IMR-90 (cell line): ENCODE data around the gene TPSG1. TPM values are rescaled to one million over a fixed set of nuclear protein-coding genes. Genes with fewer than 3 reads are reported as not detected.

ENCODE experiments used
- ATAC-seq: fragments of 200-7000 bp; cut with Tn5 transposase; 2 replicates; pipeline ENCODE4 v1.9.1; 2020; ENCODE audit warnings: low read depth, mild to moderate bottlenecking, moderate library complexity
- BruUV-seq: library from RNA; stranded (reverse); fragments of 400-500 nt; replicated peaks from 2 replicates; lab custom pipeline; 2021; lab: Mats Ljungman, UMichigan
- CTCF ChIA-PET: fragments of 300-600 bp; formaldehyde crosslinking; extraction: SDS; loops from one replicate; lab custom pipeline; 2021; ENCODE audit warnings: antibody characterized with exemption; lab: Yijun Ruan, JAX
- POLR2A ChIA-PET: fragments of 300-600 bp; sonication (Branson Sonifier 250); formaldehyde crosslinking; loops from one replicate; lab custom pipeline; 2022; ENCODE audit warnings: antibody characterized with exemption; ENCODE audit not compliant: unreplicated experiment; lab: Charles Lee
- DNase-seq: peaks from one replicate; pipeline ENCODE4 v3.0.0; 2013
- H2AFZ ChIP-seq: replicated peaks from 2 replicates; pipeline ENCODE3; 2013; ENCODE audit warnings: low read length, mild to moderate bottlenecking; ENCODE audit not compliant: poor library complexity
- H2AK5ac ChIP-seq: 2 replicates; pipeline ENCODE4 v1.6.1; 2013; ENCODE audit warnings: low read depth, low read length, inconsistent platforms
- H2AK9ac ChIP-seq: replicated peaks from 2 replicates; pipeline ENCODE3; 2013; ENCODE audit warnings: mild to moderate bottlenecking, low read depth, low read length, moderate library complexity; ENCODE audit not compliant: poor library complexity
- H2BK120ac ChIP-seq: 2 replicates; pipeline ENCODE4 v1.6.1; 2013; ENCODE audit warnings: low read depth, low read length, inconsistent platforms
- H2BK15ac ChIP-seq: 3 replicates; pipeline ENCODE4 v1.6.1; 2013; ENCODE audit warnings: low read depth, low read length, inconsistent platforms
- H2BK20ac ChIP-seq: 2 replicates; pipeline ENCODE4 v1.6.1; 2013; ENCODE audit warnings: low read depth, mild to moderate bottlenecking, inconsistent platforms, low read length, moderate library complexity
- H2BK5ac ChIP-seq: 2 replicates; pipeline ENCODE4 v1.6.1; 2013; ENCODE audit warnings: mild to moderate bottlenecking, low read depth, low read length, inconsistent platforms; ENCODE audit not compliant: poor library complexity, severe bottlenecking
- H3K14ac ChIP-seq: replicated peaks from 2 replicates; pipeline ENCODE4 v1.6.1; 2013; ENCODE audit warnings: low read depth, low read length, inconsistent platforms
- H3K18ac ChIP-seq: 2 replicates; pipeline ENCODE4 v1.6.1; 2013; ENCODE audit warnings: low read depth, low read length, control low read depth
- H3K23ac ChIP-seq: 2 replicates; pipeline ENCODE4 v1.6.1; 2013; ENCODE audit warnings: low read depth, low read length, inconsistent platforms
- H3K27ac ChIP-seq: 2 replicates; pipeline ENCODE4 v1.5.1; 2013; ENCODE audit warnings: mild to moderate bottlenecking, control low read depth, low read length; ENCODE audit not compliant: insufficient read depth
- H3K27me3 ChIP-seq: 2 replicates; pipeline ENCODE4 v1.6.1; 2013; ENCODE audit warnings: low read length; ENCODE audit not compliant: control insufficient read depth, insufficient read depth
- H3K36me3 ChIP-seq: 2 replicates; pipeline ENCODE4 v1.6.1; 2013; ENCODE audit warnings: low read length, mixed read lengths; ENCODE audit not compliant: control insufficient read depth, insufficient read depth
- H3K4ac ChIP-seq: 2 replicates; pipeline ENCODE4 v1.6.1; 2013; ENCODE audit warnings: low read depth, low read length, inconsistent platforms
- H3K4me1 ChIP-seq: 2 replicates; pipeline ENCODE4 v1.6.1; 2013; ENCODE audit warnings: low read length, mixed read lengths; ENCODE audit not compliant: control insufficient read depth, insufficient read depth
- H3K4me2 ChIP-seq: 2 replicates; pipeline ENCODE4 v1.6.1; 2013; ENCODE audit warnings: low read depth, mild to moderate bottlenecking, control low read depth, low read length, moderate library complexity
- H3K4me3 ChIP-seq: 2 replicates; pipeline ENCODE4 v1.5.1; 2013; ENCODE audit warnings: low read depth, mild to moderate bottlenecking, control low read depth, low read length, moderate library complexity; ENCODE audit not compliant: insufficient read depth
- H3K56ac ChIP-seq: 2 replicates; pipeline ENCODE4 v1.6.1; 2013; ENCODE audit warnings: low read length, inconsistent platforms; ENCODE audit not compliant: insufficient read depth; ENCODE audit errors: extremely low read depth
- H3K79me1 ChIP-seq, 2 experiments: 2 replicates each; pipeline ENCODE4 v1.6.1; 2013; ENCODE audit warnings: low read length in 2 of 2, inconsistent platforms in 1 of 2, low read depth in 1 of 2
- H3K9ac ChIP-seq: 2 replicates; pipeline ENCODE4 v1.6.1; 2013; ENCODE audit warnings: low read depth, low read length, control low read depth
- H3K9me1 ChIP-seq: 2 replicates; pipeline ENCODE4 v1.6.1; 2013; ENCODE audit warnings: low read length, inconsistent platforms; ENCODE audit not compliant: insufficient read depth
- H3K9me3 ChIP-seq: 2 replicates; pipeline ENCODE4 v1.6.1; 2013; ENCODE audit warnings: low read length; ENCODE audit not compliant: control insufficient read depth, insufficient read depth
- H4K20me1 ChIP-seq: 2 replicates; pipeline ENCODE4 v1.6.1; 2013; ENCODE audit warnings: low read length, inconsistent platforms; ENCODE audit not compliant: insufficient read depth
- H4K5ac ChIP-seq: 2 replicates; pipeline ENCODE4 v1.6.1; 2013; ENCODE audit warnings: mild to moderate bottlenecking, low read depth, low read length, control low read depth
- H4K8ac ChIP-seq, 2 experiments: 2 replicates each; pipeline ENCODE4 v1.6.1; 2013; ENCODE audit warnings: low read depth in 2 of 2, low read length in 2 of 2, control low read depth in 1 of 2, inconsistent platforms in 1 of 2
- H4K91ac ChIP-seq: 2 replicates; pipeline ENCODE4 v1.6.1; 2013; ENCODE audit warnings: low read depth, low read length, inconsistent platforms; ENCODE audit not compliant: insufficient read depth
- BHLHE40 ChIP-seq: fragments of 150-350 bp; IDR thresholded peaks from 2 replicates; pipeline ENCODE4 v1.6.1; 2016; ENCODE audit warnings: mild to moderate bottlenecking, low read depth, low read length
- CHD1 ChIP-seq: IDR thresholded peaks from 2 replicates; pipeline ENCODE4 v1.6.1; 2012; ENCODE audit warnings: low read depth, low read length, improper control_type of control experiment
- NFE2L2 ChIP-seq: fragments of 150-350 bp; IDR thresholded peaks from 2 replicates; pipeline ENCODE4 v1.6.1; 2016; ENCODE audit warnings: low read depth, mild to moderate bottlenecking, low read length
- RAD21 ChIP-seq: IDR thresholded peaks from 2 replicates; pipeline ENCODE4 v1.6.1; 2012; ENCODE audit warnings: low read length, improper control_type of control experiment
- WGBS, 2 experiments: methylation state at CpG; one replicate each; pipeline versions ENCODE4 v1.1.5 to v1.1.7; 2013; ENCODE audit warnings: missing lambda C conversion rate in 2 of 2; ENCODE audit not compliant: insufficient read length in 1 of 2; ENCODE audit errors: extremely low coverage in 2 of 2; 5-methylcytosine and 5-hydroxymethylcytosine counted together
- dilution Hi-C: fragments of 300-500 bp; cut with HindIII; formaldehyde crosslinking; loops from one replicate; pipeline ENCODE4 v1.14.3; 2018; ENCODE audit warnings: low sequenced_read_pairs; ENCODE audit not compliant: unreplicated experiment
- in situ Hi-C: fragments of 300-500 bp; cut with MboI; formaldehyde crosslinking; loops from 3 replicates; pipeline ENCODE4 v1.14.3; 2019; ENCODE audit warnings: low sequenced_read_pairs, inconsistent platforms, mixed read lengths
- intact Hi-C: fragments of 100-400 bp; cut with micrococcal nuclease; formaldehyde crosslinking; loops from 2 replicates; pipeline ENCODE4 v1.10.0; 2022
- polyA plus RNA-seq, 3 experiments: library from polyadenylated mRNA; depleted of rRNA; stranded (reverse); fragments of >200 nt; gene quantifications; 2 replicates each; pipeline ENCODE4 v1.2.3, GENCODE V29; 2012; ENCODE audit warnings: low replicate concordance in 1 of 3
- total RNA-seq: library from RNA; depleted of rRNA; stranded (reverse); fragments of >200 nt; gene quantifications from 2 replicates; pipeline ENCODE4 v1.2.3, GENCODE V29; 2012
- TF ChIP-seq, protein P1 (sequence below): conservative IDR thresholded peaks from 2 replicates; pipeline ENCODE4 v1.5.1; 2012; ENCODE audit warnings: mild to moderate bottlenecking, low read depth, low read length, improper control_type of control experiment
- TF ChIP-seq, protein P2 (sequence below): fragments of 150-350 bp; IDR thresholded peaks from 2 replicates; pipeline ENCODE4 v1.6.1; 2017; ENCODE audit warnings: mild to moderate bottlenecking, antibody characterized with exemption, low read length, low read depth

Gene TPSG1
- total and polyA plus RNA-seq, 2 of the 4 experiments (the other 2 are of a cell fraction), result not detected

DNA sequence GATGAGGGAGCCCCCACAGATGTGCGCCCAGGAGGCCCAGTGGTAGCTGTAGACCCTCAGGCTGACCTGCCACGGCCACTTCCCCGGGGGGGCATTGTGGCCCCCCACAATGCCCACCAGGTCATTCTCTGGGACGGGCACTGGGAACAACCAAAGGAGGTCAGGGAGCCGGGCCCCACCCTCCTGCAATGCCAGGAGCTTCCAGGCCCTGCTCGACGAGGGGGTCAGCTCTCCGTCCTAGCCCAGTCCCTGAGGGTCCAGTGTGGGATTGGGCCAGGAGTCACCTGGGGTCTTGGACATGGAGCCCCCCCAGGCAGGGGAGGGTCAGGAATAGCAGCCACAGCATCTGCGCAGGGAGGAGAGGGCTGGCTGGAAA is 37.8 kb upstream of the TPSG1 start:
- Histone ChIP-seq H3K56ac (no peak overlapping the region), H2AFZ (no peak overlapping the region), H4K5ac (no peak overlapping the region), H3K4me1 (no peaks in the 10 kb centered on the region), H4K20me1 (no peaks in the 10 kb centered on the region; the same call in 1 of the 2 replicates), H2BK120ac (no peak overlapping the region), H3K79me1 (no peaks in the 10 kb centered on the region), H3K4ac (no peak overlapping the region), H2BK15ac (no peak overlapping the region), H3K27me3 (peaks cover 45% of the 10 kb centered on the region), H2AK5ac (no peak overlapping the region), H2BK5ac (no peak overlapping the region), H3K4me3 (no peak overlapping the region), H3K4me2 (no peak overlapping the region), H4K8ac (no peak overlapping the region), H3K23ac (no peak overlapping the region), H3K9me1 (peaks cover 4% of the 10 kb centered on the region; the same call in 1 of the 2 replicates), H3K36me3 (no peaks in the 10 kb centered on the region), H3K14ac (no peak overlapping the region), H4K91ac (no peak overlapping the region), H2BK20ac (no peak overlapping the region), H2AK9ac (no peak overlapping the region), H3K18ac (no peak overlapping the region), H3K9me3 (no peaks in the 10 kb centered on the region), H3K27ac (no peak overlapping the region), H3K9ac (no peak overlapping the region)
- WGBS, 2 experiments, result 49% methylated on average over 3 of the region's 9 CpGs; no CpG with 5 or more reads in 1 of the 2 experiments
- intact Hi-C loops (no loop called here), in situ Hi-C loops (no loop called here), dilution Hi-C loops (no loop called here)
- DNase-seq, result no peak
- ATAC-seq, result no peak
- no peak for TF ChIP-seq RAD21
- TF ChIP-seq BHLHE40, result no peak
- no peak for TF ChIP-seq CHD1
- TF ChIP-seq NFE2L2, result no peak
- TF ChIP-seq, protein P1, sequence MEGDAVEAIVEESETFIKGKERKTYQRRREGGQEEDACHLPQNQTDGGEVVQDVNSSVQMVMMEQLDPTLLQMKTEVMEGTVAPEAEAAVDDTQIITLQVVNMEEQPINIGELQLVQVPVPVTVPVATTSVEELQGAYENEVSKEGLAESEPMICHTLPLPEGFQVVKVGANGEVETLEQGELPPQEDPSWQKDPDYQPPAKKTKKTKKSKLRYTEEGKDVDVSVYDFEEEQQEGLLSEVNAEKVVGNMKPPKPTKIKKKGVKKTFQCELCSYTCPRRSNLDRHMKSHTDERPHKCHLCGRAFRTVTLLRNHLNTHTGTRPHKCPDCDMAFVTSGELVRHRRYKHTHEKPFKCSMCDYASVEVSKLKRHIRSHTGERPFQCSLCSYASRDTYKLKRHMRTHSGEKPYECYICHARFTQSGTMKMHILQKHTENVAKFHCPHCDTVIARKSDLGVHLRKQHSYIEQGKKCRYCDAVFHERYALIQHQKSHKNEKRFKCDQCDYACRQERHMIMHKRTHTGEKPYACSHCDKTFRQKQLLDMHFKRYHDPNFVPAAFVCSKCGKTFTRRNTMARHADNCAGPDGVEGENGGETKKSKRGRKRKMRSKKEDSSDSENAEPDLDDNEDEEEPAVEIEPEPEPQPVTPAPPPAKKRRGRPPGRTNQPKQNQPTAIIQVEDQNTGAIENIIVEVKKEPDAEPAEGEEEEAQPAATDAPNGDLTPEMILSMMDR, result no peak
- TF ChIP-seq, protein P2, sequence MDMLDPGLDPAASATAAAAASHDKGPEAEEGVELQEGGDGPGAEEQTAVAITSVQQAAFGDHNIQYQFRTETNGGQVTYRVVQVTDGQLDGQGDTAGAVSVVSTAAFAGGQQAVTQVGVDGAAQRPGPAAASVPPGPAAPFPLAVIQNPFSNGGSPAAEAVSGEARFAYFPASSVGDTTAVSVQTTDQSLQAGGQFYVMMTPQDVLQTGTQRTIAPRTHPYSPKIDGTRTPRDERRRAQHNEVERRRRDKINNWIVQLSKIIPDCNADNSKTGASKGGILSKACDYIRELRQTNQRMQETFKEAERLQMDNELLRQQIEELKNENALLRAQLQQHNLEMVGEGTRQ, result no peak
- BruUV-seq, result no TSS peak
- CTCF ChIA-PET, result no interaction called here
- POLR2A ChIA-PET, result no interaction called here
